ENCODE measurements around the gene RFX4.

DNA sequence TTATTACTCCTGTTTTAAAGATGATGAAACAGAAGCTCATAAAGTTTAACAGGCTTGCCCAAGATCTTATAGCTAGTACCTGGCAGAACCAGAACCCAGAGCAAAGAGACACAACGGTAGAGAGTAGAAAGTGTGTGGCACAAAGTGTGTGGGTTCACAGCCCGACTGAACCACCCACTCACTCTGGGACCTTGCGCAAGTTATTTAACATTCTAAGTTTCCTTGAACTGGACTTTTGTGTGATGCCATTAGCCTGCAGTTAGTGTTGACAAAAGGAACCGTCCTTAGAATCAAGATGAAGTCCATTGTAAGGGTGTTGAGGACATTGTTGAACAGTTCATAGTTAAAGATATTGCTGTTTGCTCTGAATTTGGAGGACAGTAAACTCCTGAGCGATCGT, 161.8 kb downstream of the RFX4 start:
- TF ChIP-seq, protein P1, sequence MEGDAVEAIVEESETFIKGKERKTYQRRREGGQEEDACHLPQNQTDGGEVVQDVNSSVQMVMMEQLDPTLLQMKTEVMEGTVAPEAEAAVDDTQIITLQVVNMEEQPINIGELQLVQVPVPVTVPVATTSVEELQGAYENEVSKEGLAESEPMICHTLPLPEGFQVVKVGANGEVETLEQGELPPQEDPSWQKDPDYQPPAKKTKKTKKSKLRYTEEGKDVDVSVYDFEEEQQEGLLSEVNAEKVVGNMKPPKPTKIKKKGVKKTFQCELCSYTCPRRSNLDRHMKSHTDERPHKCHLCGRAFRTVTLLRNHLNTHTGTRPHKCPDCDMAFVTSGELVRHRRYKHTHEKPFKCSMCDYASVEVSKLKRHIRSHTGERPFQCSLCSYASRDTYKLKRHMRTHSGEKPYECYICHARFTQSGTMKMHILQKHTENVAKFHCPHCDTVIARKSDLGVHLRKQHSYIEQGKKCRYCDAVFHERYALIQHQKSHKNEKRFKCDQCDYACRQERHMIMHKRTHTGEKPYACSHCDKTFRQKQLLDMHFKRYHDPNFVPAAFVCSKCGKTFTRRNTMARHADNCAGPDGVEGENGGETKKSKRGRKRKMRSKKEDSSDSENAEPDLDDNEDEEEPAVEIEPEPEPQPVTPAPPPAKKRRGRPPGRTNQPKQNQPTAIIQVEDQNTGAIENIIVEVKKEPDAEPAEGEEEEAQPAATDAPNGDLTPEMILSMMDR (IDR thresholded peaks at IDR 0.05 in 4 of 5, conservative IDR thresholded peaks at IDR 0.05 in 1 of 5) = no peak
- no peak for TF ChIP-seq POLR2A (IDR thresholded peaks at IDR 0.05)

Measured in gastrocnemius medialis (tissue), 4 donors.